GM12875 (cell line): ENCODE measurements around the gene RIMKLA.

Experiments
- H3K4me3 ChIP-seq: one replicate; pipeline ENCODE4 v1.5.1; 2011; ENCODE audit warnings: low read depth, low read length, control low read depth
- CTCF ChIP-seq: IDR thresholded peaks from 2 replicates; pipeline ENCODE4 v1.5.1; 2011; ENCODE audit warnings: low read depth, mild to moderate bottlenecking, control low read depth, inconsistent platforms, low read length, moderate library complexity, borderline replicate concordance; ENCODE audit not compliant: insufficient read depth

Gene RIMKLA

GRCh38 chr1:42336978-42337377 is 43.6 kb upstream of the RIMKLA start:
- no peak for TF ChIP-seq CTCF
- no peak overlapping the region for H3K4me3 ChIP-seq

DNA sequence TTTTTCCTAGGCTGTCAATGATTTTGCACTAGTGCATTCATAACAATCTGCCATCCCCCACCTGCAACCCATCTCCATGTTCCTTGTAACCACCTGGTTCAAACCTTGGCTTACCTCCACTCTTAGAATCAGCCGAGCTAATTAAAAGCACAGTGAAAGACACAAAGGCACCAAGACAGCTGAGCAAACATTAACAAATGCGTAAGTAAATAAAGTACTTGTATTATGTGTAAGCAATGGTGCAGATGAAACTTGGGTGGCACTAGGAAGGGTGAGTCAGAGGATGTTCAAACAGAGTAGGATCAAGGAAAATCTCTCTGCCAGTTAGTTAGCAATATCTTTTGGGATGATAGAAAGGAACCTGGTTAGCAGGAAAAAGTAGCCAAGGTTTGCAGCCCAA is 40.5 kb upstream of the RIMKLA start:
- H3K4me3 ChIP-seq, result no peak overlapping the region

GRCh38 chr1:42340901-42341300 is 39.7 kb upstream of the RIMKLA start:
- TF ChIP-seq CTCF, result no peak
- no peak overlapping the region for H3K4me3 ChIP-seq

More for the DNA sequence above, 40.5 kb upstream of the RIMKLA start:
- TF ChIP-seq CTCF, result no peak

DNA sequence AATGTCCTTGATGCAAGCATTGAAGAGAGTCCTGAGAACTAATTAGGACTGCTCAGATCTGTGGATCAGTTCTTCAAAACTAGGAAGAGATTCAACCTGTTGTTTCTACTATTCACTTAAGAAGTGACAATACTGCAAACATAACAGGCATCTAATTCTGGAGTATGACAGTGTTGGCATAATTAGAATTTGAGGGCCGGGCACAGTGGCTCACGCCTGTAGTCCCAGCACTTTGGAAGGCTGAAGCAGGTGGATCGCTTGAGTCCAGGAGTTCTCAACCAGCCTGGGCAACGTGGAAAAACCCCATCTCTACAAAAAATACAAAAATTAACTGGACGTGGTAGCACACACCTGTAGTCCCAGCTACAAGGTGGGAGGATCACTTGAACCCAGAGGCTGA is 37.5 kb upstream of the RIMKLA start:
- no peak for TF ChIP-seq CTCF
- no peak overlapping the region for H3K4me3 ChIP-seq

DNA sequence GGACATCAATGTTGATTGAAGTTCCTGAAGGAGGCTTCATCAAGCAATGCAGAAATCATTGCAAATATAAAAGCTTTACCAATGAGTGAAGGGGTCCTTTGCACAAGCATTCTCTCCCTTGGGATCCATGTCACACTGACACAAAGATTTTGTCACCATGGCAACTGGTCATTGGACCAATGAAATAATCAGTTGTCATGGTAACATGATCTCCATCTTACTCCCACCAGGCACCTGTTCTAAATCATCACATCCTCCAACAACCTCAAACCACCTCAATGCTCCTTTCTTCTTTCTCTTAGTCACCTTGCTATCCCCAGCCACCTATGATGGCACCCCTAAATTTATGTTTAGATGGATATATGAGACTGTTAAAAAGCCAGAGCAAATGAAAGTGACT is 32.1 kb upstream of the RIMKLA start:
- no peak overlapping the region for H3K4me3 ChIP-seq
- TF ChIP-seq CTCF, result no peak

DNA sequence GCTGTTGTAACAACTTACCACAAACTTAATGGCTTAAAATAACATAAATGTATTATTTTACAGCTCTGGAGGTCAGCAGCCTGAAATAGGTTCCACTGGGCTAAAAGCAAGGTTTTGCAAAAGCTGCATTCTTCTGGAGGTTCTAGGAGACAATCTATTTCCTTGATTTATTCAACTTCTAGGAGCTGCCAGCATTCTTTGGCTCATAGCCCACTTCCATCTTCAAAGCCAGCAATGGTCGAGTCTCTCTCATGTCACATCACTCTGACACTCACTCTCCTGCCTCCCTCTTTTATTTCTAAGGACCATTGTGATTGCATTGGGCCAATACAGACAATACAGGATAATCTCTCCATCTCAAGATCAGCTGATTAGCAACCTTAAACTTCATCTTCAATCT is 30.5 kb upstream of the RIMKLA start:
- no peak overlapping the region for H3K4me3 ChIP-seq
- TF ChIP-seq CTCF, result no peak

GRCh38 chr1:42358791-42359190 is 21.8 kb upstream of the RIMKLA start:
- no peak overlapping the region for H3K4me3 ChIP-seq
- no peak for TF ChIP-seq CTCF
